ENCODE data around the gene PCNX1. TPM values are rescaled to one million over a fixed set of nuclear protein-coding genes. Genes with fewer than 3 reads are reported as not detected.

Gene PCNX1
- total RNA-seq: 63.7 and 71.3 TPM in 2 replicates

DNA sequence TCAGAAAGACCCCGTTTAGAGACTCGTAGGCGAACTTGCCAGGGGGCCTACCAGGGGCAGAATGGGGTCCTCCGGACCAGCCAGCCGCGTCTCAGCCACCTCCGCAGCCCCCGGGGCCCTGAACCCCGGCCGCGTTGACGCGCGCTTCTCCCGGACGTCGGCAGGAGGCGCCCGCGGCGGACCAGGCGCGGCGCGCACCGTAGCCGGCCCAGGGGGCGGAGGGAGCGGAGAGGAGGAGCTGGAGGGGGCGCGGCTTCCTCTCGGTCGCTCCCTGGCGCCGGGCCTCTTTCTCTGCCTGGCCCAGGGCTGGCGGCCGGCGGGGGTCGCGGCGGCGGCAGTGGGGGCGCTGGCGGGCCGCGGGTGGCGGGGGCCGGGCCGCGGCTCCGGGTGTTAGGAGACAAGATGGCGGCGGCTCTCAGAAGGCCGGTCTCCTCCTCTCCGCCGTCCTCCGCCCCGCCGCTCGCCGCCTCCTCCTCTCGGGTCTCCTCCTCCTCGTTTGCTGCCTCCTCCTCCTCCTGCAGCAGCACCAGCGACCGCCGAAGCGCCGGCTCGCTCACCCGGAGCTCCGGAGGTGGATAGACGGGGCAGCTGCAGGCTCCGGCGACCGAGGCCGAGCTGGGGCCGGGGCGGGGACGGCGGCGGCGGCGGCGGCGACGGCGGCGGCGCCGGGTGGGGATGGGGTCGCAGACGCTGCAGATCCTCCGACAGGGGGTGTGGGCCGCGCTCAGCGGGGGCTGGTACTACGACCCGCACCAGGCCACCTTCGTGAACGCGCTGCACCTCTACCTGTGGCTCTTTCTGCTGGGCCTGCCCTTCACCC is at the start of gene PCNX1:
Gene PCNX1, plus strand, starts transcription at position 284 of the 820 bp plus-strand sequence. Its CDS starts 392 bp downstream, at position 676.

Small RNAs within 50 kb of the gene (small RNA-seq; reads per million reads assigned to genes)
- not detected for gene AC005230.1 (ENCODE audit: low replicate concordance)
- not detected for gene GTF3AP2 (ENCODE audit: low replicate concordance)

Other genes starting within 250 kb of the PCNX1 start
- 0.14 and 0.88 TPM in 2 replicates for gene MAP3K9, start 97.9 kb upstream of the PCNX1 start, total RNA-seq

Data from placental pericyte (primary cell).